B cell (primary cell): ENCODE measurements around the gene MAFB.

Experiments used
- EZH2 ChIP-seq: IDR thresholded peaks from 2 replicates; pipeline ENCODE4 v1.6.1; 2012; ENCODE audit warnings: borderline replicate concordance, low read depth, mild to moderate bottlenecking, moderate library complexity, low read length; ENCODE audit not compliant: insufficient read depth, poor library complexity, severe bottlenecking
- TF ChIP-seq, protein P1 (sequence below): fragments of 200-600 bp; IDR thresholded peaks from one replicate; pipeline ENCODE4 v1.8.0; 2022; ENCODE audit warnings: antibody characterized with exemption, mild to moderate bottlenecking

DNA sequence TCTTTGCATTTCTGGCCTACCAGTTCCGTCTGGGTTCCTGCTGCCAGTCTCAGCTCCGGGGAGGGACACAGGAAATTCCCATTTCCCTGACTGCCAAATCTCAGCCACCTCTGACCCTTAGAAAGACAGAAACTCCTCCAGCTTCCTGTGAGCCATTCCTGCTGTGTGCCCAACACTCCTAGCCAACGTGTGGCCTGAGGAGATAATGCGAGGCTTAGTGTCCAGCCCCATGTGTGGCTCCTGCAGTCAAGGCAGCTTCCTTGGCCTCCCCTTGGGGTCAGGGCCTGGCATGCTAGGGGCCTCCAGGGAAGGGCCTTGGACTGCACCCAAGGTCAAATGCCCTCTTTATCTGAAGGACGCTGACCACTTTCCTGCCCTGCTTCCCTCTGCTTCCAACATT lies 45.1 kb downstream of the MAFB start:
- TF ChIP-seq, protein P1, sequence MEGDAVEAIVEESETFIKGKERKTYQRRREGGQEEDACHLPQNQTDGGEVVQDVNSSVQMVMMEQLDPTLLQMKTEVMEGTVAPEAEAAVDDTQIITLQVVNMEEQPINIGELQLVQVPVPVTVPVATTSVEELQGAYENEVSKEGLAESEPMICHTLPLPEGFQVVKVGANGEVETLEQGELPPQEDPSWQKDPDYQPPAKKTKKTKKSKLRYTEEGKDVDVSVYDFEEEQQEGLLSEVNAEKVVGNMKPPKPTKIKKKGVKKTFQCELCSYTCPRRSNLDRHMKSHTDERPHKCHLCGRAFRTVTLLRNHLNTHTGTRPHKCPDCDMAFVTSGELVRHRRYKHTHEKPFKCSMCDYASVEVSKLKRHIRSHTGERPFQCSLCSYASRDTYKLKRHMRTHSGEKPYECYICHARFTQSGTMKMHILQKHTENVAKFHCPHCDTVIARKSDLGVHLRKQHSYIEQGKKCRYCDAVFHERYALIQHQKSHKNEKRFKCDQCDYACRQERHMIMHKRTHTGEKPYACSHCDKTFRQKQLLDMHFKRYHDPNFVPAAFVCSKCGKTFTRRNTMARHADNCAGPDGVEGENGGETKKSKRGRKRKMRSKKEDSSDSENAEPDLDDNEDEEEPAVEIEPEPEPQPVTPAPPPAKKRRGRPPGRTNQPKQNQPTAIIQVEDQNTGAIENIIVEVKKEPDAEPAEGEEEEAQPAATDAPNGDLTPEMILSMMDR, result no peak
- TF ChIP-seq EZH2, result no peak
